Parathyroid adenoma (tissue), 2 donors: ENCODE measurements around the gene EVPLL.
A peak's percentile ranks its signal among the peaks of the same experiment; 100 is the strongest.
"Not testable (repeated sequence)": the region's sequence is repeated elsewhere in the genome, so short reads cannot be mapped to it uniquely, and the experiment has no call there.

Experiments
- H2AFZ ChIP-seq: fragments of 300-600 bp; sonication (generic); one replicate; pipeline ENCODE4 v1.7.0; 2017; ENCODE audit warnings: antibody characterized with exemption, mild to moderate bottlenecking
- H3K27ac ChIP-seq: fragments of 300-600 bp; sonication (generic); one replicate; pipeline ENCODE4 v1.7.0; 2017
- H3K27me3 ChIP-seq: fragments of 300-600 bp; sonication (generic); one replicate; pipeline ENCODE4 v1.7.0; 2017; ENCODE audit warnings: low read length; ENCODE audit not compliant: control insufficient read depth, insufficient read depth
- H3K36me3 ChIP-seq: fragments of 300-600 bp; sonication (generic); one replicate; pipeline ENCODE4 v1.7.0; 2017; ENCODE audit warnings: low read length; ENCODE audit not compliant: control insufficient read depth, insufficient read depth
- H3K4me1 ChIP-seq: fragments of 300-600 bp; sonication (generic); one replicate; pipeline ENCODE4 v1.7.0; 2017; ENCODE audit warnings: control low read depth
- H3K4me2 ChIP-seq: fragments of 300-600 bp; sonication (generic); one replicate; pipeline ENCODE4 v1.7.0; 2017; ENCODE audit warnings: low read length
- H3K4me3 ChIP-seq: fragments of 300-600 bp; sonication (generic); one replicate; pipeline ENCODE4 v1.7.0; 2017; ENCODE audit warnings: low read depth, low read length
- H3K79me2 ChIP-seq: fragments of 300-600 bp; sonication (generic); one replicate; pipeline ENCODE4 v1.7.0; 2017; ENCODE audit warnings: control low read depth
- H3K9ac ChIP-seq: fragments of 300-600 bp; sonication (generic); one replicate; pipeline ENCODE4 v1.7.0; 2017; ENCODE audit warnings: mild to moderate bottlenecking
- H3K9me3 ChIP-seq: fragments of 300-600 bp; sonication (generic); one replicate; pipeline ENCODE4 v1.7.0; 2017; ENCODE audit warnings: low read length; ENCODE audit not compliant: control insufficient read depth
- TF ChIP-seq, protein P1 (sequence below): fragments of 300-600 bp; sonication (generic); IDR thresholded peaks from one replicate; pipeline ENCODE4 v1.7.0; 2017; ENCODE audit warnings: antibody characterized with exemption, mild to moderate bottlenecking
- donor health status: primary hyperparathyroidism.

The EVPLL gene

GRCh38 chr17:18378205-18378505 is 577 bp downstream of the EVPLL start:
- Histone ChIP-seq H3K79me2 (no peaks in the 10 kb centered on the region), H3K4me2 (no peak overlapping the region), H3K9me3 (no peaks in the 10 kb centered on the region), H2AFZ (peak overlapping the region; percentile 90), H3K4me3 (no peak overlapping the region), H3K9ac (no peak overlapping the region), H3K36me3 (no peaks in the 10 kb centered on the region), H3K27me3 (no peaks in the 10 kb centered on the region), H3K4me1 (peaks cover 16% of the 10 kb centered on the region), H3K27ac (peak overlapping the region; percentile 90)
- TF ChIP-seq, protein P1, sequence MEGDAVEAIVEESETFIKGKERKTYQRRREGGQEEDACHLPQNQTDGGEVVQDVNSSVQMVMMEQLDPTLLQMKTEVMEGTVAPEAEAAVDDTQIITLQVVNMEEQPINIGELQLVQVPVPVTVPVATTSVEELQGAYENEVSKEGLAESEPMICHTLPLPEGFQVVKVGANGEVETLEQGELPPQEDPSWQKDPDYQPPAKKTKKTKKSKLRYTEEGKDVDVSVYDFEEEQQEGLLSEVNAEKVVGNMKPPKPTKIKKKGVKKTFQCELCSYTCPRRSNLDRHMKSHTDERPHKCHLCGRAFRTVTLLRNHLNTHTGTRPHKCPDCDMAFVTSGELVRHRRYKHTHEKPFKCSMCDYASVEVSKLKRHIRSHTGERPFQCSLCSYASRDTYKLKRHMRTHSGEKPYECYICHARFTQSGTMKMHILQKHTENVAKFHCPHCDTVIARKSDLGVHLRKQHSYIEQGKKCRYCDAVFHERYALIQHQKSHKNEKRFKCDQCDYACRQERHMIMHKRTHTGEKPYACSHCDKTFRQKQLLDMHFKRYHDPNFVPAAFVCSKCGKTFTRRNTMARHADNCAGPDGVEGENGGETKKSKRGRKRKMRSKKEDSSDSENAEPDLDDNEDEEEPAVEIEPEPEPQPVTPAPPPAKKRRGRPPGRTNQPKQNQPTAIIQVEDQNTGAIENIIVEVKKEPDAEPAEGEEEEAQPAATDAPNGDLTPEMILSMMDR: no peak

DNA sequence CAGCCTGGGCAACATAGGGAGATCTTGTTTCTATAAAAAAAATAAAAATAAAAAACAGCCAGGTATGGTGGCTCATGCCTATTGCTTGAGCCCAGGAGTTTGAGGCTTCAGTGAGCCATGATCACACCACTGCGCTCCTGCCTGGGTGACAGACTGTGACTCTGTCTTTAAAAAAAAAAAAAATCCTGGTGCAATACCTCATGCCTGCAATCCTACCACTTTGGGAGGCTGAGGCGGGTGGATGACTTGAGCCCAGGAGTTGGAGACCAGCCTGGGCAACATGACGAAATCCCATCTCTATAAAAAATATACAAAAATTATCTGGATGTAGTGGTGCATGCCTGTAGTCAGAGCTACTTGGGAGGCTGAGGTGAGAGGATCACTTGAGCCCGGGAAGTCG is 1.0 kb downstream of the EVPLL start:
- not testable (repeated sequence) for H2AFZ ChIP-seq, H3K4me2 ChIP-seq, H3K79me2 ChIP-seq, H3K9ac ChIP-seq, H3K27me3 ChIP-seq, H3K9me3 ChIP-seq, H3K4me3 ChIP-seq, H3K36me3 ChIP-seq
- Histone ChIP-seq H3K27ac (peak overlapping the region; percentile 90), H3K4me1 (peaks cover 16% of the 10 kb centered on the region)

GRCh38 chr17:18379246-18380146 is 1.9 kb downstream of the EVPLL start:
- H3K27me3 ChIP-seq: no peaks in the 10 kb centered on the region
- TF ChIP-seq, protein P1: no peak
- H3K4me2 ChIP-seq: no peak overlapping the region
- H3K36me3 ChIP-seq: no peaks in the 10 kb centered on the region
- no peaks in the 10 kb centered on the region for H3K9me3 ChIP-seq
- H3K79me2 ChIP-seq: no peaks in the 10 kb centered on the region
- H3K27ac ChIP-seq: no peak overlapping the region
- no peak overlapping the region for H2AFZ ChIP-seq
- no peak overlapping the region for H3K9ac ChIP-seq
- no peak overlapping the region for H3K4me3 ChIP-seq
- H3K4me1 ChIP-seq: peaks cover 16% of the 10 kb centered on the region

DNA sequence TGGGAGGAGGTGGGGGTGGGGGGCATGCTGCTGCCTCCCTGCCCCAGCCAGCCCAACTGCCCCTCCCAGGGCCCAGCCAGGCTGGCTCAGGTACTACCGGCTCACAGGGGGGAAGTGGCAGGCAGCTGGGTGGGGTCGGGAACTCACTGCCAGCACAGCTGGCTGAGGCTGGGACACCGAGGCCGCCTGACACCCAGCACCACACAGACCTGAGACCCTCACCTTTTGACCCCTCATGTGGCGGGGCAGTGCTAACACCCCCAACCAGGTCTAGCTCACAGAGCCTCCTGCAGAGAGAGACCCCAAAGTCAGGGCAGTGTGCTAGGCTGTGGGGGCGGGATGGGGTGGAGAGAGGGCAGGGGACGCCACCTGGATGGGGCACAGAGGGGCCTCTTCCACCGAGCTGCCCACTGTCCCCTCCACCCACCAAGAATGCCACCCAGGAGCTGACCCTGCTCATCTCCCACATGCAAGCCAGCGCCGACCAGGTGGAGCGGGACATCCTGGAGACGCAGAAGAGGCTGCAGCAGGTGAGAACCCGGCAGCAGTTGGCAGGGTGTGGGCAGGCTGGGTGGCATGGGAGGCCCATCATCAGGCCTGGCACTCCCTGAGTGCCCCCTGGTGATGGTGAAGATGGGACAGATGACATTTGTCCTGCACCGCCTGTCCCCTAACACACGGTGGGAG is 3.0 kb downstream of the EVPLL start:
- no peak overlapping the region for H3K4me2 ChIP-seq
- H3K4me1 ChIP-seq: peaks cover 16% of the 10 kb centered on the region
- H3K4me3 ChIP-seq: no peak overlapping the region
- no peak overlapping the region for H2AFZ ChIP-seq
- H3K36me3 ChIP-seq: no peaks in the 10 kb centered on the region
- H3K27ac ChIP-seq: no peak overlapping the region
- H3K9me3 ChIP-seq: no peaks in the 10 kb centered on the region
- H3K79me2 ChIP-seq: no peaks in the 10 kb centered on the region
- no peaks in the 10 kb centered on the region for H3K27me3 ChIP-seq
- TF ChIP-seq, protein P1: no peak
- H3K9ac ChIP-seq: no peak overlapping the region

GRCh38 chr17:18381158-18381952 is 3.8 kb downstream of the EVPLL start:
- H3K4me1 ChIP-seq: peaks cover 16% of the 10 kb centered on the region
- no peak overlapping the region for H2AFZ ChIP-seq
- H3K4me3 ChIP-seq: no peak overlapping the region
- no peak overlapping the region for H3K9ac ChIP-seq
- TF ChIP-seq, protein P1: no peak
- no peaks in the 10 kb centered on the region for H3K79me2 ChIP-seq
- no peak overlapping the region for H3K27ac ChIP-seq
- H3K9me3 ChIP-seq: no peaks in the 10 kb centered on the region
- H3K27me3 ChIP-seq: no peaks in the 10 kb centered on the region
- H3K36me3 ChIP-seq: no peaks in the 10 kb centered on the region
- H3K4me2 ChIP-seq: no peak overlapping the region
